ENCODE results near the gene PMFBP1. TPM values are rescaled to one million over a fixed set of nuclear protein-coding genes. Genes with fewer than 3 reads are reported as not detected.

Gene PMFBP1
- total and polyA plus RNA-seq, 2 donors (not counting 1 experiment from before 2014, with no cell fraction given) = 1.2 to 9.5 TPM

- no peak for ATAC-seq (ENCODE audit: low read depth)
- CTCF ChIA-PET = no interaction called here
- peaks cover 0 to 5% (median 0%) of the 10 kb centered on the region in 3 donors for H3K9me3 ChIP-seq (ENCODE audit: control extremely low read depth in 1 of 3, control insufficient read depth in 2 of 3, insufficient read depth in 1 of 3, low read length in 2 of 3)
These were observed 3.6 kb downstream of the PMFBP1 start for GRCh38 chr16:72168365-72168764.

More at GRCh38 chr16:72168365-72168764, 3.6 kb downstream of the PMFBP1 start:
- Mint-ChIP-seq H3K4me1 (peaks cover 11% of the 10 kb centered on the region), H3K27ac (no peak overlapping the region), H3K27me3 (peaks cover 2% of the 10 kb centered on the region), H3K4me3 (no peak overlapping the region), H3K9me3 (ENCODE audit: insufficient read depth) (peaks cover under 1% of the 10 kb centered on the region)
- Histone ChIP-seq H4K20me1 (ENCODE audit: control insufficient read depth, insufficient read depth, low read length, poor library complexity, severe bottlenecking) (no peaks in the 10 kb centered on the region), H3K4me1 (ENCODE audit: control insufficient read depth in 2 of 2, insufficient read depth in 2 of 2, low read length in 2 of 2) (peaks cover 12 to 13% of the 10 kb centered on the region in 2 donors), H3K36me3 (replicated peaks in 1 of 2; ENCODE audit: control extremely low read depth in 1 of 2, control insufficient read depth in 1 of 2, extremely low read depth in 1 of 2, insufficient read depth in 2 of 2, low read length in 1 of 2) (peaks cover 0 to 3% of the 10 kb centered on the region in 2 experiments), H3K4me3 (ENCODE audit: control extremely low read depth in 1 of 5, extremely low read depth in 1 of 5, insufficient read depth in 1 of 5, low read depth in 2 of 5, low read length in 4 of 5) (no peak overlapping the region), H2AFZ (ENCODE audit: insufficient read depth, low read depth, low read length, poor library complexity, severe bottlenecking) (no peak overlapping the region), H3K27me3 (replicated peaks in 1 of 4; ENCODE audit: control extremely low read depth in 1 of 4, control insufficient read depth in 3 of 4, insufficient read depth in 4 of 4, low read length in 3 of 4) (no peaks in the 10 kb centered on the region), H3K9ac (ENCODE audit: low read length) (no peak overlapping the region), H3K79me2 (ENCODE audit: control insufficient read depth, insufficient read depth, low read length) (no peaks in the 10 kb centered on the region), H3K27ac (ENCODE audit: low read length in 2 of 2) (no peak overlapping the region), H3K4me2 (replicated peaks; ENCODE audit: low read depth, low read length, poor library complexity, severe bottlenecking) (no peak overlapping the region)
- WGBS (ENCODE audit: insufficient coverage) = no CpG with 5 or more reads among the region's 2 CpGs
- TF ChIP-seq EZH2 (IDR thresholded peaks at IDR 0.05; ENCODE audit: borderline replicate concordance, insufficient read depth, low read depth, low read length, poor library complexity, severe bottlenecking) (no peak), CTCF (IDR thresholded peaks at IDR 0.05) (no peak)
- POLR2A ChIA-PET = no interaction called here
- DNase-seq = no peak
- intact Hi-C loops (cut with micrococcal nuclease) = no loop called here
